ENCODE data around the gene NLRP9. TPM values are rescaled to one million over a fixed set of nuclear protein-coding genes. Genes with fewer than 3 reads are reported as not detected.

Gene NLRP9
- total and polyA plus RNA-seq, 8 donors: 0.04 to 0.12 (median 0.07) TPM; not detected in 4

GRCh38 chr19:55690109-55690768, 48.0 kb downstream of the NLRP9 start:
- TF ChIP-seq CTCF (IDR thresholded peaks at IDR 0.05): no peak
- no peak for ATAC-seq
- Histone ChIP-seq H3K27me3 (no peaks in the 10 kb centered on the region), H3K4me3 (no peak overlapping the region), H3K27ac (no peak overlapping the region), H3K36me3 (peaks cover 4 to 63% (median 52%) of the 10 kb centered on the region in 3 donors), H3K4me1 (peaks cover under 1 to 4% (median 3%) of the 10 kb centered on the region in 3 donors), H3K9me3 (no peaks in the 10 kb centered on the region)
- 95 to 96% methylated on average over 25 of the region's 25 CpGs for WGBS, 2 donors
- FAIRE-seq: no peak
- peak in 2 of 6 donors; percentile 43 to 77 for DNase-seq
- intact Hi-C loops (cut with DNase I): loop anchor here in 1 of 3 donors (10.0 kb wide), 1 partner anchor 125 kb away; no protein-coding TSS in a partner anchor

DNA sequence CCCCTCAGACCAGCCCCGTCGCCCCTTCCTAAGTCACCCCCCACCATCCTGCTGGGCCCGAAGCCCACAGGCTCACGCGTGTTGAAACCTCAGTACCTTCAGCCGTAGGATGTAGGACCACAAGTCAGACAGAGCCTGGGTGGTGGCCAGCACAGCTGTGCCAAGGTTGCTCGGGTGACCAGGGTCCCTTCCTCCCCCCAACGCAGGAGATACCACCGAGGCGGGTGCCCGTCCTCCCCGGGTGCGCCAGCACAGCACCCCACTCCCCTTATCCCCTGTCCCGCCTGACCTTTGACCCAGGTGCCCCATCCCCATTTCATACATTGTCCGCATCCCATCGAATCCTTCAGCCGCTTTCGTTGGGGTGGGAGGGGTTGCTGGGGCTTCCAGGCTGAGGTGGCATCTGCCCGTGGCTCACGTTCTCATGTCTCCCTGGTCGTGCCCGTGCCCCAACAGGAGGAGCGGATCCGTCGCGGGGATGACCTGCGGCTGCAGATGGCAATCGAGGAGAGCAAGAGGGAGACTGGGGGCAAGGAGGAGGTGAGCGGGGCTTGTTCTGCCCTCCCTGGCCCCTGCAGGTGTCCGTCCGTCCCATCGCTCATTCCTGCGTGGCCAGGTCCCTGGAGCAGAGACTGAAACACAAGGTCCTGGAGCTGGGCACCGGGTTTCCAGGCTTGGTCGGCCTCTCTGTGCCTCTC, 48.6 kb downstream of the NLRP9 start:
- intact Hi-C loops (cut with DNase I): loop anchor here in 1 of 3 donors (10.0 kb wide), 1 partner anchor 125 kb away; no protein-coding TSS in a partner anchor
- WGBS, 2 donors: 94% methylated on average over 34 to 35 of the region's 35 CpGs
- DNase-seq (peak in 2 of 6 donors; percentile 28 to 44), FAIRE-seq (no peak), ATAC-seq (no peak)
- H3K4me1 ChIP-seq: peaks cover 7 to 10% (median 9%) of the 10 kb centered on the region in 3 donors
- peaks cover 4 to 57% (median 46%) of the 10 kb centered on the region in 3 donors for H3K36me3 ChIP-seq
- H3K27me3 ChIP-seq: no peaks in the 10 kb centered on the region
- no peak overlapping the region for H3K4me3 ChIP-seq
- H3K27ac ChIP-seq: no peak overlapping the region
- no peak for TF ChIP-seq CTCF (IDR thresholded peaks at IDR 0.05)
- no peaks in the 10 kb centered on the region for H3K9me3 ChIP-seq

DNA sequence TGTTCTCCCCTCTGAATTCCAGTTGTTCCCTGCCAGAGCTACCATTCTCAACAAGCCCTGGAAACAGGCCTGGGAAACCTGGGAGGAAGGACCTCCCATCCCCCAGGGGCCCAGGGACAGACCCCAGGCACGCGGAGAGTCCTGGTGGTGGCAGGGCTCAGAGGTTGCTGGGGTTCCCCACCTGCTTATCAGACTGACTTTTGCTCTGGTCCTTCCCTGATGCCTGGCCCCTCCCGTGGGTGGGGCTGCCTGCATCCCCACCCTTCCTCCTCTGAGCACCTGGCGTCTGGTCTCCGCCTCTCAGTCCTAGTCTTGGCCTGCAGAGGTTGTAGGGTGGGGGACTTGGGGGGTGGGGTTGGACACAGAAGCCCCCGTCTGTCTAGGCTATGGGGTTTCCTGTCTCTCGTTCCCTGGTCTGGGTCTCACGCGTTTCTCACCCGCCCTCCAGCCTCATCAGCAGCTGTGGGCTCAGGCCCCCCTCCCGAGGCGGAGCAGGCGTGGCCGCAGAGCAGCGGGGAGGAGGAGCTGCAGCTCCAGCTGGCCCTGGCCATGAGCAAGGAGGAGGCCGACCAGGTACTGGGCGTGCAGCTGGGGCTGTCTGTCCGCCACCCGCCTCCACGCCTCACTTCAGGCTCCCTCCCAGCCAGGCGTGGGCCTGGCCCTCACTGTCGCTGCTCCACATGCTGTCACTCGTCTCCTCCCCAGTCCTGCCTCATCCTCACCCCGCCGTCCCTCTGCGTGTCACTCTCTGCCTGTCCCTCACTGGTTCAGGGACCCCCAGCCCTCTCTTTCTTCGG, 49.6 kb downstream of the NLRP9 start:
- no peak overlapping the region for H3K27ac ChIP-seq
- intact Hi-C loops (cut with DNase I): no loop called here
- H3K9me3 ChIP-seq: no peaks in the 10 kb centered on the region
- FAIRE-seq (no peak), ATAC-seq (peak in 1 of 4 donors; percentile 13), DNase-seq (peak in 3 of 6 donors; percentile 31 to 63 (median 49))
- H3K36me3 ChIP-seq: peaks cover 4 to 47% (median 41%) of the 10 kb centered on the region in 3 donors
- H3K4me1 ChIP-seq: peaks cover 14 to 19% (median 15%) of the 10 kb centered on the region in 3 donors
- TF ChIP-seq CTCF (IDR thresholded peaks at IDR 0.05): no peak
- H3K27me3 ChIP-seq: no peaks in the 10 kb centered on the region
- H3K4me3 ChIP-seq: no peak overlapping the region
- 82 to 84% methylated on average over 24 to 27 of the region's 27 CpGs for WGBS, 2 donors

- Histone ChIP-seq H3K9me3 (no peaks in the 10 kb centered on the region), H3K4me3 (no peak overlapping the region), H3K27ac (no peak overlapping the region), H3K4me1 (peaks cover 21 to 28% (median 23%) of the 10 kb centered on the region in 3 donors), H3K36me3 (peaks cover 4 to 36% (median 31%) of the 10 kb centered on the region in 3 donors), H3K27me3 (no peaks in the 10 kb centered on the region)
- no peak for TF ChIP-seq CTCF (IDR thresholded peaks at IDR 0.05)
- 81 to 82% methylated on average over 22 of the region's 22 CpGs for WGBS, 2 donors
- no peak for ATAC-seq
- intact Hi-C loops (cut with DNase I): no loop called here
- peak in 3 of 6 donors; percentile 47 to 80 (median 60) for DNase-seq
- no peak for FAIRE-seq
Measured at GRCh38 chr19:55687281-55688201, 50.7 kb downstream of the NLRP9 start.

Measured in pancreas (tissue), 10 donors.